ENCODE measurements around the gene SERPINE2.

Gene SERPINE2

GRCh38 chr2:223950448-223951347 is 88.4 kb downstream of the SERPINE2 start:
- DNase-seq (ENCODE audit: extremely low read depth, low read depth): no peak
- no peak for TF ChIP-seq CTCF (IDR thresholded peaks at IDR 0.05; ENCODE audit: low read depth, low read length)

GRCh38 chr2:223949241-223949840 is 89.7 kb downstream of the SERPINE2 start:
- no peak for TF ChIP-seq CTCF (IDR thresholded peaks at IDR 0.05; ENCODE audit: low read depth, low read length)
- no peak for DNase-seq (ENCODE audit: extremely low read depth, low read depth)

GRCh38 chr2:223947711-223948205 is 91.3 kb downstream of the SERPINE2 start:
- TF ChIP-seq CTCF (IDR thresholded peaks at IDR 0.05; ENCODE audit: low read depth, low read length): no peak
- no peak for DNase-seq (ENCODE audit: extremely low read depth, low read depth)

- no peak for DNase-seq (ENCODE audit: extremely low read depth, low read depth)
- TF ChIP-seq CTCF (IDR thresholded peaks at IDR 0.05; ENCODE audit: low read depth, low read length): no peak
Measured at GRCh38 chr2:223945755-223946154, 93.3 kb downstream of the SERPINE2 start.

- peak; percentile 71 for DNase-seq (ENCODE audit: extremely low read depth, low read depth)
- no peak for TF ChIP-seq CTCF (IDR thresholded peaks at IDR 0.05; ENCODE audit: low read depth, low read length)
Measured at GRCh38 chr2:223944703-223945531, 94.2 kb downstream of the SERPINE2 start, which contains the start of gene WDFY1. TSS of gene WDFY1 (minus strand) at chr2:223945335. CDS start at chr2:223945284, 51 bp downstream.

- DNase-seq (ENCODE audit: extremely low read depth, low read depth): no peak
Measured at GRCh38 chr2:223944166-223944702, 94.9 kb downstream of the SERPINE2 start.

More at GRCh38 chr2:223944166-223944702, 94.9 kb downstream of the SERPINE2 start:
- no peak for TF ChIP-seq CTCF (IDR thresholded peaks at IDR 0.05; ENCODE audit: low read depth, low read length)
